ENCODE data around the gene ERAS. TPM values are rescaled to one million over a fixed set of nuclear protein-coding genes. Genes with fewer than 3 reads are reported as not detected.

The ERAS gene
- total RNA-seq, 1 experiment from 2014 or later = not detected

DNA sequence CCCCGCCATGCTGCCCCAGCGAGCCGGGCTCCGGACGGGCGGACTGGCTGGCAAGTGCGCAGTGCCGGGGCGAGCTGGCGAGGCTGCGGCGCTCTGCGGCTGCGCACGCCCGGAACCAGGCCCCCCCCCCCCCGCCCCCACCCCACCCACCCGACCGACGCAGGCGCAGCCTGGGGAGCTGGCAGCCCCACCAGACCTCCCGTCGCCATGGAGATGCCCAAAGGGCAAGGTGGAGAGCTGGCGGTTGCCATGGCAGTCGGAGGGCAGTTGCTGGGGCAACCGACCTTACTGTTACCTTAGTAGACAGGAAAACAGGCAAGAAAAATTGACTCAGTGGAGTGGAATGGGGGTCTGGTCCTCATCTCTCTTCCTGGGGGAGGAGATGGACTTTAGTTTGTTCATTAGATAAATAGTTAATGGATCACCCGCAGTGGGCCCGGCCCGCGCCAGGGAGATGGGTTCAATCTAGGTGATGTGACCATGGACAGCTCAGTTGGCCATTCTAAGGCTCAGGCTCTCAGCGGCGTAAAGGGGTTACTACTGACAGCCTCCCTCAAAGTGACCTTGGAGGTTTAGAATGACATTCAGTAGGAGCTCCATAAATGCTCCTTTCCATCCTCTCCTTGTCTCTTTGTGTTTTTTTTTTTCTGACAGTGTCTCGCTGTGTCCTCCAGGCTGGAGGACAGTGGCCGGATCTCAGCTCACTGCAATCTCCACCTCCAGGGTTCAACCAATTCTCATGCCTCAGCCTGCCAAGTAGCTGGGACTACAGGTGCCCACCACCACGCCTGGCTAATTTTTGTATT lies 9.4 kb downstream of the ERAS start, which contains the start of gene PCSK1N (continued):
- TF ChIP-seq, protein P1, sequence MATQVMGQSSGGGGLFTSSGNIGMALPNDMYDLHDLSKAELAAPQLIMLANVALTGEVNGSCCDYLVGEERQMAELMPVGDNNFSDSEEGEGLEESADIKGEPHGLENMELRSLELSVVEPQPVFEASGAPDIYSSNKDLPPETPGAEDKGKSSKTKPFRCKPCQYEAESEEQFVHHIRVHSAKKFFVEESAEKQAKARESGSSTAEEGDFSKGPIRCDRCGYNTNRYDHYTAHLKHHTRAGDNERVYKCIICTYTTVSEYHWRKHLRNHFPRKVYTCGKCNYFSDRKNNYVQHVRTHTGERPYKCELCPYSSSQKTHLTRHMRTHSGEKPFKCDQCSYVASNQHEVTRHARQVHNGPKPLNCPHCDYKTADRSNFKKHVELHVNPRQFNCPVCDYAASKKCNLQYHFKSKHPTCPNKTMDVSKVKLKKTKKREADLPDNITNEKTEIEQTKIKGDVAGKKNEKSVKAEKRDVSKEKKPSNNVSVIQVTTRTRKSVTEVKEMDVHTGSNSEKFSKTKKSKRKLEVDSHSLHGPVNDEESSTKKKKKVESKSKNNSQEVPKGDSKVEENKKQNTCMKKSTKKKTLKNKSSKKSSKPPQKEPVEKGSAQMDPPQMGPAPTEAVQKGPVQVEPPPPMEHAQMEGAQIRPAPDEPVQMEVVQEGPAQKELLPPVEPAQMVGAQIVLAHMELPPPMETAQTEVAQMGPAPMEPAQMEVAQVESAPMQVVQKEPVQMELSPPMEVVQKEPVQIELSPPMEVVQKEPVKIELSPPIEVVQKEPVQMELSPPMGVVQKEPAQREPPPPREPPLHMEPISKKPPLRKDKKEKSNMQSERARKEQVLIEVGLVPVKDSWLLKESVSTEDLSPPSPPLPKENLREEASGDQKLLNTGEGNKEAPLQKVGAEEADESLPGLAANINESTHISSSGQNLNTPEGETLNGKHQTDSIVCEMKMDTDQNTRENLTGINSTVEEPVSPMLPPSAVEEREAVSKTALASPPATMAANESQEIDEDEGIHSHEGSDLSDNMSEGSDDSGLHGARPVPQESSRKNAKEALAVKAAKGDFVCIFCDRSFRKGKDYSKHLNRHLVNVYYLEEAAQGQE (IDR thresholded peaks at IDR 0.05; ENCODE audit: low read depth) = no peak
- TF ChIP-seq, protein P2, sequence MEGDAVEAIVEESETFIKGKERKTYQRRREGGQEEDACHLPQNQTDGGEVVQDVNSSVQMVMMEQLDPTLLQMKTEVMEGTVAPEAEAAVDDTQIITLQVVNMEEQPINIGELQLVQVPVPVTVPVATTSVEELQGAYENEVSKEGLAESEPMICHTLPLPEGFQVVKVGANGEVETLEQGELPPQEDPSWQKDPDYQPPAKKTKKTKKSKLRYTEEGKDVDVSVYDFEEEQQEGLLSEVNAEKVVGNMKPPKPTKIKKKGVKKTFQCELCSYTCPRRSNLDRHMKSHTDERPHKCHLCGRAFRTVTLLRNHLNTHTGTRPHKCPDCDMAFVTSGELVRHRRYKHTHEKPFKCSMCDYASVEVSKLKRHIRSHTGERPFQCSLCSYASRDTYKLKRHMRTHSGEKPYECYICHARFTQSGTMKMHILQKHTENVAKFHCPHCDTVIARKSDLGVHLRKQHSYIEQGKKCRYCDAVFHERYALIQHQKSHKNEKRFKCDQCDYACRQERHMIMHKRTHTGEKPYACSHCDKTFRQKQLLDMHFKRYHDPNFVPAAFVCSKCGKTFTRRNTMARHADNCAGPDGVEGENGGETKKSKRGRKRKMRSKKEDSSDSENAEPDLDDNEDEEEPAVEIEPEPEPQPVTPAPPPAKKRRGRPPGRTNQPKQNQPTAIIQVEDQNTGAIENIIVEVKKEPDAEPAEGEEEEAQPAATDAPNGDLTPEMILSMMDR (IDR thresholded peaks at IDR 0.05 in 2 of 3, conservative IDR thresholded peaks at IDR 0.05 in 1 of 3; ENCODE audit: borderline replicate concordance in 1 of 3, insufficient read depth in 1 of 3, low read depth in 2 of 3, low read length in 2 of 3) = no peak
- TF ChIP-seq SP1 (IDR thresholded peaks at IDR 0.05; ENCODE audit: low read depth) (no peak), YY1 (IDR thresholded peaks at IDR 0.05; ENCODE audit: extremely low read depth, insufficient replicate concordance, low read depth, low read length) (no peak), CBX3 (IDR thresholded peaks at IDR 0.05; ENCODE audit: low read depth) (no peak), POLR2AphosphoS5 (IDR thresholded peaks at IDR 0.05; ENCODE audit: low read depth, low read length) (no peak), EZH2 (IDR thresholded peaks at IDR 0.05) (no peak), FOSL1 (IDR thresholded peaks at IDR 0.05; ENCODE audit: low read depth) (no peak)
- TF ChIP-seq, protein P3, sequence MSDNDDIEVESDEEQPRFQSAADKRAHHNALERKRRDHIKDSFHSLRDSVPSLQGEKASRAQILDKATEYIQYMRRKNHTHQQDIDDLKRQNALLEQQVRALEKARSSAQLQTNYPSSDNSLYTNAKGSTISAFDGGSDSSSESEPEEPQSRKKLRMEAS (IDR thresholded peaks at IDR 0.05) = no peak

Data from HCT116 (cell line).